DLD1 (cell line): ENCODE results near the gene ABCC6.
"Not testable (repeated sequence)": the region's sequence is repeated elsewhere in the genome, so short reads cannot be mapped to it uniquely, and the experiment has no call there.

Experiments
- in situ Hi-C: cut with HindIII; loops from 2 replicates; pipeline ENCODE4 v1.10.0; 2017; ENCODE audit warnings: low sequenced_read_pairs

The ABCC6 gene

GRCh38 chr16:16120044-16120381, 103.3 kb downstream of the ABCC6 start:
- in situ Hi-C loops: loop anchor here (10.0 kb wide), 1 partner anchor 235 kb away; the partner anchor contains the start of gene CEP20

- in situ Hi-C loops: no loop called here
Observed at GRCh38 chr16:16118337-16118736, 105.0 kb downstream of the ABCC6 start.

- in situ Hi-C loops: no loop called here
Observed at GRCh38 chr16:16116841-16117240, 106.5 kb downstream of the ABCC6 start.

GRCh38 chr16:16113076-16113475, 110.2 kb downstream of the ABCC6 start:
- in situ Hi-C loops: no loop called here

- in situ Hi-C loops: no loop called here
Observed at GRCh38 chr16:16112450-16113053, 110.7 kb downstream of the ABCC6 start.

GRCh38 chr16:16111639-16112038, 111.7 kb downstream of the ABCC6 start:
- in situ Hi-C loops: no loop called here

GRCh38 chr16:16110111-16110490, 113.2 kb downstream of the ABCC6 start:
- in situ Hi-C loops: no loop called here

- in situ Hi-C loops: no loop called here
Observed at GRCh38 chr16:16109453-16110110, 113.7 kb downstream of the ABCC6 start.

GRCh38 chr16:16108759-16109158, 114.5 kb downstream of the ABCC6 start:
- in situ Hi-C loops: no loop called here

GRCh38 chr16:16107839-16108238, 115.5 kb downstream of the ABCC6 start:
- in situ Hi-C loops: no loop called here

GRCh38 chr16:16106466-16106865, 116.8 kb downstream of the ABCC6 start:
- in situ Hi-C loops: no loop called here

- in situ Hi-C loops: no loop called here
Observed at GRCh38 chr16:16105646-16106045, 117.6 kb downstream of the ABCC6 start.

- in situ Hi-C loops: not testable (repeated sequence)
Observed at GRCh38 chr16:16104804-16105141, 118.5 kb downstream of the ABCC6 start.

GRCh38 chr16:16104132-16104803, 119.0 kb downstream of the ABCC6 start:
- in situ Hi-C loops: not testable (repeated sequence)

- in situ Hi-C loops: no loop called here
Observed at GRCh38 chr16:16102738-16103137, 120.6 kb downstream of the ABCC6 start.

- in situ Hi-C loops: no loop called here
Observed at GRCh38 chr16:16101585-16101984, 121.7 kb downstream of the ABCC6 start.

GRCh38 chr16:16100631-16101030, 122.7 kb downstream of the ABCC6 start:
- in situ Hi-C loops: no loop called here

GRCh38 chr16:16099320-16099719, 124.0 kb downstream of the ABCC6 start:
- in situ Hi-C loops: no loop called here
